CD4-positive, alpha-beta T cell treated with Interleukin-4 for 1 hour (primary cell): Measurements from ENCODE around the gene MPV17.
"Not testable (repeated sequence)": the region's sequence is repeated elsewhere in the genome, so short reads cannot be mapped to it uniquely, and the experiment has no call there.

Source experiments
- DNase-seq, 2 donors: peaks; one replicate each; pipeline ENCODE4 v3.0.0-alpha.2; 2020 to 2022

MPV17 gene

GRCh38 chr2:27296481-27296880 is 26.4 kb downstream of the MPV17 start:
- peak in 1 of 2 donors; percentile 18 for DNase-seq

GRCh38 chr2:27294928-27295327 is 28.0 kb downstream of the MPV17 start:
- no peak for DNase-seq

- DNase-seq: no peak
Observed at GRCh38 chr2:27291865-27292264, 31.0 kb downstream of the MPV17 start.

GRCh38 chr2:27290549-27290948 is 32.3 kb downstream of the MPV17 start:
- no peak for DNase-seq

- no peak for DNase-seq
Observed at GRCh38 chr2:27288610-27289009, 34.3 kb downstream of the MPV17 start.

GRCh38 chr2:27285481-27285880 is 37.4 kb downstream of the MPV17 start:
- no peak for DNase-seq

GRCh38 chr2:27284996-27285395 is 37.9 kb downstream of the MPV17 start:
- no peak for DNase-seq

GRCh38 chr2:27282892-27283291 is 40.0 kb downstream of the MPV17 start:
- DNase-seq: no peak

GRCh38 chr2:27281855-27282559 is 40.9 kb downstream of the MPV17 start, which contains the start of gene TRIM54:
TRIM54 (plus strand) TSS chr2:27282429; CDS start chr2:27282732, 303 bp downstream.
- no peak for DNase-seq

GRCh38 chr2:27281442-27281841 is 41.5 kb downstream of the MPV17 start:
- DNase-seq: no peak

- no peak for DNase-seq
Observed at GRCh38 chr2:27280826-27281225, 42.1 kb downstream of the MPV17 start.

- DNase-seq: no peak
Observed at GRCh38 chr2:27278010-27278409, 44.9 kb downstream of the MPV17 start.

GRCh38 chr2:27275211-27276150 is 47.4 kb downstream of the MPV17 start, which contains the start of gene DNAJC5G:
DNAJC5G (plus strand) TSS chr2:27275433; CDS start chr2:27276729, 1,296 bp downstream.
- DNase-seq: no peak

- not testable (repeated sequence) for DNase-seq
Observed at GRCh38 chr2:27272537-27273522, 50.1 kb downstream of the MPV17 start.

- DNase-seq: no peak
Observed at GRCh38 chr2:27271631-27272340, 51.1 kb downstream of the MPV17 start.

GRCh38 chr2:27270670-27271069 is 52.2 kb downstream of the MPV17 start:
- no peak for DNase-seq

GRCh38 chr2:27270131-27270530 is 52.8 kb downstream of the MPV17 start:
- DNase-seq: no peak

- DNase-seq: not testable (repeated sequence)
Observed at GRCh38 chr2:27268296-27268695, 54.6 kb downstream of the MPV17 start.

GRCh38 chr2:27265536-27265870 is 57.4 kb downstream of the MPV17 start:
- no peak for DNase-seq

- DNase-seq: peak; percentile 72 to 76
Observed at GRCh38 chr2:27264753-27265535, 58.0 kb downstream of the MPV17 start.

GRCh38 chr2:27264253-27264752 is 58.6 kb downstream of the MPV17 start:
- DNase-seq: no peak
